ENCODE measurements around the gene PRUNE2. TPM values are rescaled to one million over a fixed set of nuclear protein-coding genes. Genes with fewer than 3 reads are reported as not detected.

Gene PRUNE2
- polyA plus RNA-seq, 6 donors from 2014 or later = 0.12 to 0.65 (median 0.23) TPM; not detected in 1

DNA sequence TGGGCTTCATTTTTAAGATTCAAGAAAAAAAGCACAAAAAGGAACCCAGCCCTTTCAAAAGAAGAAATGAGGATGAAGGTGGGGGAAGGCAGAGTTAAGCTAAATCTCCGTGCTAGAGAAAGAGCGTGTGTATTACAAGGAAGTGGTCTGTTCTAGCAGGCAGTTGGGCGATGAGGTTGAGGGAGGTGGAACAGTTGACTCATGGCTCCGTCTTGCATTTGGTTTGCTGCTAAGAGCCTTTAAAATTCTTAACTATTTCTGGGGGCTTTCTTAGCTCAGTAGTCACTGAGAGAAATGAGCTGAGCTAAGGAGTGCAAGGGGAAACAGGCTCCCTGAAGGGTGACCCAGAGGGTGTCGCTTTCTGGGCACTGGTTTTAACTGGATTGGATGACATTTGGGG, 329.6 kb downstream of the PRUNE2 start:
- H3K4me1 Mint-ChIP-seq = peaks cover 34 to 61% (median 48%) of the 10 kb centered on the region in 3 donors
- peak; percentile 76 to 82 for ATAC-seq (ENCODE audit: low read depth in 2 of 2)
- H3K4me3 Mint-ChIP-seq = peak overlapping the region; percentile 12 to 85 (median 52)
- H3K27me3 Mint-ChIP-seq = no peaks in the 10 kb centered on the region
- DNase-seq = peak; percentile 33
- H3K27ac Mint-ChIP-seq = peak overlapping the region in 5 of 6 donors; percentile 5 to 94 (median 66)
- peaks cover 0 to 2% (median 0%) of the 10 kb centered on the region in 7 donors for H3K9me3 Mint-ChIP-seq
- no peaks in the 10 kb centered on the region for H3K36me3 Mint-ChIP-seq

DNA sequence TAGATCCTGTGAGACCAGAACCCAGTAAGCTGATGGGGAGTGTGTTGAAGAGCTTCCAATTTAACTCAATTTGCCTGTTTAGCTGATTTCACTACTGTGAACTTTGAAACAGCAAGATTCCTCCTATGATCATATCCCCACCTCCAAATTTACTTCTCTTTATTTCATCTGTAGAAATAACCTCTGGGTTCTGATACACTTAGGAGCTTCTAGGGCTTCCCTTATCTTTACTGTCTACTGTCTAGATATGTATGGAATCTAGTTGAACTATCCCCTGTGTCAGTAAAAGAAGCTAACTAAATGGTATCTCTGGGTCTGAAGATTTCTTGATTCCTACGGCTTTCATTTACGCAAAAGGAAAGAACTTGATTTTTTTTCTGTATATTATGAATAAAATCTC, 330.2 kb downstream of the PRUNE2 start:
- no peaks in the 10 kb centered on the region for H3K27me3 Mint-ChIP-seq
- H3K4me3 Mint-ChIP-seq = peak overlapping the region in 3 of 8 donors; percentile 45 to 63 (median 51)
- H3K4me1 Mint-ChIP-seq = peaks cover 37 to 67% (median 47%) of the 10 kb centered on the region in 3 donors

DNA sequence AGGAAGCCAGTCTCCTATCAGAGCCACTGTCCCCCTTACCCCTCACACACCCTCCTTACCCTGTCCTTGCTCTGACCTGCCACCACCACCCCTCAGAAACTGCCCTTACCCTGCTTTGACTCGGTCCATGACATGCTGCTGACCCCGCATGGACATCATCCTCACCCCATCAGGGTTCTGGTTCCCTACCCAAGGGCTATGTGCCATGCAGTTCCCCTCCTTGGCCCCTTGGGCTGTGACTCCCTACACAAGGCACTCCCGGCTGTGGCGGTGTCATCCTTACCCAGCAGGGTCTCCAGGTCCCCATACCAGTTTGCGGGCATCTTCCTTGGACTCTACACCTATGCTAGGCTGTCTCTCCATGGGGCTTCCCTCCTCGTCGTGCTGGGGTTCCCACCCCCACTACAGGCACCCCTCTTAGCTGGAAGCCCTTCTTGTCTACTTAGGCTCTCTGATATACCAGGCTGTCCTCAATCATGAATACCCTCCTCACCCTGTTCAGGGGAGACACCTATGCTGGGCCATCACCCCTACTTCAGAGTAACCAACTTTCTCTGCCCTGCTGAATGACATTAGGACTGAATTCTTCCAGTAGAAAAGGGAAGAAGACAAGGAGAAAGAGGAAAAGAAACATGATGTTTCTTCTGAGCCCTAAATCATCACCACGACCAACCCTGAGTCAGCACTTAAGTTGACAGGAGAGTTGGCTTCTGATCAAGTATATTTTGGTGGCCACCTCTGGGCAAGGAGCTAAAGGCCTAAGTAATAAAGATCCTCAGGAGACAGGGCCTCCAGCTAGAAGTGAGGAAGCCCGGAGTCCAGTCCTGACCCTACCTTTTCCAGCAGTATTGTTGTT, 331.8 kb downstream of the PRUNE2 start:
- H3K27me3 Mint-ChIP-seq = no peaks in the 10 kb centered on the region
- no peak for DNase-seq
- H3K9me3 Mint-ChIP-seq = peaks cover 0 to 11% (median 4%) of the 10 kb centered on the region in 7 donors
- no peak for ATAC-seq (ENCODE audit: low read depth in 2 of 2)
- H3K4me3 Mint-ChIP-seq = peak overlapping the region in 3 of 8 donors; percentile 15 to 73 (median 42)
- H3K27ac Mint-ChIP-seq = peak overlapping the region in 5 of 6 donors; percentile 34 to 82 (median 66)
- no peaks in the 10 kb centered on the region for H3K36me3 Mint-ChIP-seq
- H3K4me1 Mint-ChIP-seq = peaks cover 41 to 75% (median 51%) of the 10 kb centered on the region in 3 donors

More for the DNA sequence above, 330.2 kb downstream of the PRUNE2 start:
- Mint-ChIP-seq H3K9me3 (peaks cover 0 to 5% (median 0%) of the 10 kb centered on the region in 7 donors), H3K27ac (peak overlapping the region in 1 of 6 donors; percentile 21), H3K36me3 (no peaks in the 10 kb centered on the region)
- ATAC-seq (ENCODE audit: low read depth in 2 of 2) (no peak), DNase-seq (no peak)

DNA sequence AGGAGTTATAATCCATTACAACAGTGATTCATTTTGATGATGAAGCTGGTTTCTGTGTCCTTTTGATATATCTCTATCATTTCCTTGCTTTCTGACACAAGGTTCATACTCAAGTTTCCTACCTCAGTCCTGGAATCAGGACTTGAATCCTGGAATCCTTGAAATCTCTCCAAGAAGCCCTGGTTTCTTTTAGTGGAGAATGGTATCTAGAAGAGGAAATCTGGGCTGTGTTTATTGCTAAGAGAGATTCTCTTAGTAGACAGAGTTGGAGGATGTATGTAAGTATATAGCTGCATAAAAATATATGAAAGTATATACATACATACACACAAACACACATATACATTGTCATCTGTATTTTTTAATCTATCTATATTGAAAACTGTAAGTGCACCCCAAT, 332.5 kb downstream of the PRUNE2 start:
- H3K9me3 Mint-ChIP-seq = peaks cover 0 to 11% (median 6%) of the 10 kb centered on the region in 7 donors
- H3K27me3 Mint-ChIP-seq = no peaks in the 10 kb centered on the region
- H3K27ac Mint-ChIP-seq = peak overlapping the region in 2 of 6 donors; percentile 66 to 82
- no peaks in the 10 kb centered on the region for H3K36me3 Mint-ChIP-seq
- H3K4me1 Mint-ChIP-seq = peaks cover 41 to 73% (median 50%) of the 10 kb centered on the region in 3 donors
- peak overlapping the region in 3 of 8 donors; percentile 9 to 73 (median 42) for H3K4me3 Mint-ChIP-seq
- no peak for DNase-seq
- ATAC-seq (ENCODE audit: low read depth in 2 of 2) = no peak

DNA sequence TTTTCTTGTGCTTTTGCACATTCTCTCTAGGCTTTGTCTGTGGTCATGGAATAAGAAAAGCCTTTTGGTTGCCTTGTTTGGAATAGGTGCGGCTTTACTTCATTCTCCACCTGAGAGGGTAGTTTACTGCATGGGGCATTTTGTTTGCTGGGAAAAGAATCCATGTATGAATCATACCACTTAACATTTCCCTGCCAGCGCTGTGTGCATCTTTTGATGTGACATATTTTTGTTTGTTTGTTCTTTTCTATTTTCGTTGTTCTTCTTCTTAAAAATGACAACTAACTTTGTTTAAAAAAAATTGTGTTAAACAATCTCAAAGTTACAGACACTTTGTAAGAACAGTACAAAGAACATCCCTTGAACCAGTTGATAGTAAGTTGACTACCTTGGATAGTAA, 333.8 kb downstream of the PRUNE2 start:
- Mint-ChIP-seq H3K9me3 (peaks cover 0 to 11% (median 6%) of the 10 kb centered on the region in 7 donors), H3K4me1 (peaks cover 48 to 73% (median 53%) of the 10 kb centered on the region in 3 donors), H3K27me3 (no peaks in the 10 kb centered on the region), H3K36me3 (no peaks in the 10 kb centered on the region), H3K4me3 (peak overlapping the region in 7 of 8 donors; percentile 13 to 89 (median 84)), H3K27ac (peak overlapping the region in 2 of 6 donors; percentile 34 to 83)
- no peak for ATAC-seq (ENCODE audit: low read depth in 2 of 2)
- DNase-seq = no peak

DNA sequence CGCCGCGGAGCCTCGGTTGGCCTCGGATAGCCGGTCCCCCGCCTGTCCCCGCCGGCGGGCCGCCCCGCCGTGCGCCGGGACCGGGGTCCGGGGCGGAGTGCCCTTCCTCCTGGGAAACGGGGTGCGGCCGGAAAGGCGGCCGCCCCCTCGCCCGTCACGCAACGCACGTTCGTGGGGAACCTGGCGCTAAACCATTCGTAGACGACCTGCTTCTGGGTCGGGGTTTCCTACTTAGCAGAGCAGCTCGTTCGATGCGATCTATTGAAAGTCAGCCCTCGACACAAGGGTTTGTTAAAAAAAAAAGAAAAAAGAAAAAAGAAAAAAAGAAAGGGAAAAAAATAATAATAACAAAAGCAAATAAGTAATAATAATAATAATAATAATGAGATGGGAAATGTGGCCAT, 334.2 kb downstream of the PRUNE2 start:
- H3K4me3 Mint-ChIP-seq = peak overlapping the region; percentile 64 to 89 (median 84)
- H3K36me3 Mint-ChIP-seq = no peaks in the 10 kb centered on the region
- H3K9me3 Mint-ChIP-seq = peaks cover 0 to 11% (median 6%) of the 10 kb centered on the region in 7 donors
- H3K27ac Mint-ChIP-seq = peak overlapping the region in 3 of 6 donors; percentile 42 to 68 (median 44)
- H3K4me1 Mint-ChIP-seq = peaks cover 48 to 72% (median 52%) of the 10 kb centered on the region in 3 donors
- no peaks in the 10 kb centered on the region for H3K27me3 Mint-ChIP-seq
- no peak for ATAC-seq (ENCODE audit: low read depth in 2 of 2)
- DNase-seq = no peak

DNA sequence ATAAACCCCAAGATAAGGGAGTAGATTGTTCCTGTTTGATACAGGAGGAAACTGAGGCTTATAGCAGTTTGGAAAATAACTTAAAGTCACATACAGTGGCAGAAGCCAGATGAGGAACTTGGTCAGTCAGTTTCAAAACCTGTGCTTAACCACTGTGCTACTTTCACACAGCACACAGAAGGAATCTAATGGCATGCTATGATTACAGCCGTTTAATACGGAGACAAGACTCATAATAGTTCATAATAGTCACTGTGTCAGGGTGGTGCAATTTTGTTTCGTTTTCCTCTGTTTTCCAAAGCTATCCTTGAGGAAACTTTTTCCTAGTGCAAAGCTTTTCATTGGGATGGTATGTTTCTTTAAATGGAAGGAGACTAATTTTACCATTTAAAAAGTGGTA, 334.6 kb downstream of the PRUNE2 start:
- Mint-ChIP-seq H3K4me3 (peak overlapping the region; percentile 64 to 90 (median 84)), H3K36me3 (no peaks in the 10 kb centered on the region), H3K27me3 (no peaks in the 10 kb centered on the region), H3K9me3 (peaks cover 0 to 10% (median 6%) of the 10 kb centered on the region in 7 donors), H3K27ac (peak overlapping the region in 4 of 6 donors; percentile 18 to 57 (median 28)), H3K4me1 (peaks cover 46 to 68% (median 52%) of the 10 kb centered on the region in 3 donors)
- DNase-seq = peak; percentile 25
- ATAC-seq (ENCODE audit: low read depth in 2 of 2) = peak; percentile 80 to 83

DNA sequence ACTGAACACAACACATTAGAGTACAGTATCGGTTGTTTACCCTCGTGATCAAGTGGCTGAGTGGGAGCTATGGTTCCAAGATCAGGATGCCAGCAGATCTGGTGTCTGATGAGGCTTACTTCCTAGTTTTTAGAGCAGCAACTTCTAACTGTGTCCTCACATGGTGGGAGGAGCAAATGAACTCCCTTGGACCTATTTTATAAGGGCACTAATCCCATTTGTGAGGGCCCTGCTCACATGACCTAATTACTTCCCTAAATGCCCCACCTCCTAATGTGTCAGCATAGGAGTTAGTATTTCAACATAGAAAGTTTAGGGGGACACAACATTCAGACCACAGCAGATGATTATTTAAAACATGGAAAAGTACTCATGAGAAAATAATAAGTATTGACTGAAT, 335.1 kb downstream of the PRUNE2 start:
- DNase-seq (no peak), ATAC-seq (ENCODE audit: low read depth in 2 of 2) (no peak)
- H3K36me3 Mint-ChIP-seq = no peaks in the 10 kb centered on the region
- H3K9me3 Mint-ChIP-seq = peaks cover 0 to 9% (median 6%) of the 10 kb centered on the region in 7 donors
- peaks cover 41 to 64% (median 50%) of the 10 kb centered on the region in 3 donors for H3K4me1 Mint-ChIP-seq
- no peaks in the 10 kb centered on the region for H3K27me3 Mint-ChIP-seq
- peak overlapping the region in 1 of 6 donors; percentile 33 for H3K27ac Mint-ChIP-seq
- peak overlapping the region; percentile 64 to 90 (median 84) for H3K4me3 Mint-ChIP-seq

DNA sequence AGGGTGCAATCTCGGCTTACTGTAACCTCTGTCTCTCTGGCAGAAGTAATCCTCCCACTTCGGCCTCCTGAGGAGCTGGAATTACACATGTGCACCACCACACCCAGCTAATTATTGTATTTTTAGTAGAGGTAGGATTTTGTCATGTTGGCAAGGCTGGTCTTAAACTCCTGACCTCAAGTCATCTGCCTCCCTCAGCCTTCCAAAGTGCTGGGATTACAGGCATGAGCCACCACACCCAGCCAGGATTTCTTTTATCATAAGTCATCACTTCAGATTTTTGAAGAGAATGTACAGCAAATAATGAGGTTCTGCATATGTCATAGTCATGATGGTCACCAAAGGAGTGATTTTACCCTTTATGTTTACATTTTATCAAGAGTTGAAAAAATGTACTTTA, 338.8 kb downstream of the PRUNE2 start:
- Mint-ChIP-seq H3K4me3 (no peak overlapping the region), H3K4me1 (peaks cover 35 to 63% (median 59%) of the 10 kb centered on the region in 3 donors), H3K9me3 (peaks cover 0 to 9% (median 6%) of the 10 kb centered on the region in 7 donors), H3K36me3 (no peaks in the 10 kb centered on the region), H3K27ac (peak overlapping the region in 3 of 6 donors; percentile 33 to 64 (median 40)), H3K27me3 (no peaks in the 10 kb centered on the region)
- DNase-seq = no peak
- no peak for ATAC-seq (ENCODE audit: low read depth in 2 of 2)

DNA sequence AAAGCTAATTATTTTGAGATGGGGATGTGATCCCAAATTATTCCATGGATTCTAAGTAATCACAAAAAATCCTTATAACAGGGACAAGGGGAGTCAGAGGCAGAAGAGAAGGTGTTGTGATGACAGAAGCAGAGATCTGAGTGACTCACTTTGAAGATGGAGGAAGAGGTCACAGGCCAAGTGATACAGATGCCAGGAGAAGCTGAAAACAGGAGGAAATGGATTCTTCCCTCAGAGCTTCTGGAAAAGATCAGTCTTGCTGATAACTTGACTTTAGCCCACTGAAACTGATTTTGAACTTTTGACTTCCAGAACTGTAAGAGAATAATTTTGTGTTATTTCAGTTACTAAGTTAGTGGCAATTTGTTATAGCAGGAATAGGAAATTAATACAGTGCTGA, 341.6 kb downstream of the PRUNE2 start:
- H3K4me1 Mint-ChIP-seq = peaks cover 48 to 73% (median 70%) of the 10 kb centered on the region in 3 donors
- H3K27me3 Mint-ChIP-seq = no peaks in the 10 kb centered on the region
- H3K27ac Mint-ChIP-seq = peak overlapping the region in 5 of 6 donors; percentile 44 to 91 (median 88)
- H3K9me3 Mint-ChIP-seq = peaks cover 0 to 2% (median 0%) of the 10 kb centered on the region in 7 donors
- DNase-seq (no peak), ATAC-seq (ENCODE audit: low read depth in 2 of 2) (no peak)
- peaks cover 0 to 1% of the 10 kb centered on the region in 2 donors for H3K36me3 Mint-ChIP-seq
- peak overlapping the region in 1 of 8 donors; percentile 29 for H3K4me3 Mint-ChIP-seq

DNA sequence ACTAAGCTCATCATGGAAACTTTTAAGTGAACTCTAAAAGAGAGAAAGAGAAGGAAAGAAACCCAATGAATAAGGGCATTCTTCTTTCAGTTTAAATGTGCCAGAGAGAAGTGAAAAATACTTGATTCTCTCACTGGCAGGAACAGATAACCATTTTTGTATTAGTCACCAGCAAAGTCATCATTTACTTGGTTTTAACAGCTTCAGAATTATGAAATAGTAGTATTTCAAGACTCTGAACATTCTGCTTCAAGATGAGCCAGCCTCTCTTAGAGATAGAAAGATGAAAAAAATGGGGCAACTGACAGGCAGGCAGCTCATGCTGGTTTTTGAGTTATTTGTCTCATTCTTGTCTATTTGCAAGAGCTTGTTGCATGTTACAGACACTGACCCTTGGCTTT, 343.4 kb downstream of the PRUNE2 start:
- DNase-seq (peak; percentile 20), ATAC-seq (ENCODE audit: low read depth in 2 of 2) (peak; percentile 30 to 57)
- peak overlapping the region; percentile 58 to 90 (median 82) for H3K27ac Mint-ChIP-seq
- peaks cover 53 to 72% (median 70%) of the 10 kb centered on the region in 3 donors for H3K4me1 Mint-ChIP-seq
- H3K27me3 Mint-ChIP-seq = no peaks in the 10 kb centered on the region
- peak overlapping the region; percentile 59 to 87 (median 78) for H3K4me3 Mint-ChIP-seq
- peaks cover 0 to 6% (median 1%) of the 10 kb centered on the region in 7 donors for H3K9me3 Mint-ChIP-seq
- H3K36me3 Mint-ChIP-seq = peaks cover 0 to 7% of the 10 kb centered on the region in 2 donors

DNA sequence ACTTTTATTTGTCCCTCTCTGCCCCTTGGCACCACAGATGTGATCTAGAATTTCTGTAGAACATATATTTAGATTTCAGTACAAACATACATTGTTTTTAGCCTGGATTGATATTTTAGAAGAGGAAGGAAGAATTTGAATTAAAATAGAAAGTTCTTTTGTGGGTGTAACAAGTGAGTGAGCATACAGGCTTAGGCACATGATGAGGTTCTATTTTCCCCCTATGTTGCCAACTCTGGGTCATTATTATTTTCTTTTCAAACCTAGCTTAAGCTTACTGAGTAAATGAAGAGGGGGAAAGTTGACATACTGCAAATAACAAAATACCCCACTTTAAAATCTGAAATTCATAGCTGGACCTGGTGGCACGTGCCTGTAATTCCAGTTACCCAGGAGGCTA, 344.0 kb downstream of the PRUNE2 start:
- H3K36me3 Mint-ChIP-seq = peaks cover 0 to 7% of the 10 kb centered on the region in 2 donors
- peaks cover 51 to 69% (median 66%) of the 10 kb centered on the region in 3 donors for H3K4me1 Mint-ChIP-seq
- H3K27me3 Mint-ChIP-seq = no peaks in the 10 kb centered on the region
- peak overlapping the region; percentile 58 to 90 (median 72) for H3K27ac Mint-ChIP-seq
- ATAC-seq (ENCODE audit: low read depth in 2 of 2) = peak in 1 of 2 donors; percentile 64
- peaks cover 0 to 6% (median 1%) of the 10 kb centered on the region in 7 donors for H3K9me3 Mint-ChIP-seq
- peak overlapping the region; percentile 47 to 87 (median 78) for H3K4me3 Mint-ChIP-seq
- DNase-seq = peak; percentile 18

Data from naive B cell (primary cell).